Neutrophil (primary cell): ENCODE results near the gene SCNN1B.
"Not testable (repeated sequence)": the region's sequence is repeated elsewhere in the genome, so short reads cannot be mapped to it uniquely, and the experiment has no call there.

Experiments
- H3K27ac ChIP-seq: fragments of 200-600 bp; sonication (generic); 2 replicates; pipeline ENCODE4 v1.5.1; 2016; ENCODE audit warnings: mild to moderate bottlenecking, moderate library complexity
- H3K27me3 ChIP-seq: fragments of 200-600 bp; sonication (generic); 2 replicates; pipeline ENCODE4 v1.6.0; 2016; ENCODE audit warnings: mild to moderate bottlenecking
- H3K36me3 ChIP-seq: fragments of 200-600 bp; sonication (generic); 2 replicates; pipeline ENCODE4 v1.5.1; 2017
- H3K4me1 ChIP-seq, 2 experiments: fragments of 200-600 bp in 1 of 2; sonication (generic) in 1 of 2; 1 replicate in 1 of 2; 2 replicates in 1 of 2; pipeline versions ENCODE4 v1.5.1 to v1.6.1; 2013 to 2016; ENCODE audit warnings: low read depth in 1 of 2, low read length in 1 of 2, mild to moderate bottlenecking in 1 of 2, moderate library complexity in 1 of 2; ENCODE audit not compliant: control insufficient read depth in 1 of 2, insufficient read depth in 1 of 2
- H3K4me3 ChIP-seq, 2 experiments: fragments of 200-600 bp in 1 of 2; sonication (generic) in 1 of 2; 1 replicate in 1 of 2; 2 replicates in 1 of 2; pipeline ENCODE4 v1.5.1; 2013 to 2016; ENCODE audit warnings: low read depth in 1 of 2, low read length in 1 of 2, mild to moderate bottlenecking in 1 of 2, moderate library complexity in 1 of 2
- H3K9me3 ChIP-seq: fragments of 200-600 bp; sonication (generic); 2 replicates; pipeline ENCODE4 v1.5.1; 2016
- CTCF ChIP-seq: fragments of 200-600 bp; sonication (generic); IDR thresholded peaks from 2 replicates; pipeline ENCODE4 v1.5.1; 2016; ENCODE audit warnings: antibody characterized with exemption

Gene SCNN1B

GRCh38 chr16:23378921-23379320, 76.8 kb downstream of the SCNN1B start:
- no peak for TF ChIP-seq CTCF
- Histone ChIP-seq H3K4me3 (no peak overlapping the region), H3K27ac (no peak overlapping the region), H3K27me3 (no peaks in the 10 kb centered on the region), H3K36me3 (no peaks in the 10 kb centered on the region), H3K9me3 (no peaks in the 10 kb centered on the region), H3K4me1 (no peaks in the 10 kb centered on the region)

- H3K4me1 ChIP-seq = no peaks in the 10 kb centered on the region
- TF ChIP-seq CTCF = no peak
- no peaks in the 10 kb centered on the region for H3K36me3 ChIP-seq
- H3K27me3 ChIP-seq = no peaks in the 10 kb centered on the region
- no peak overlapping the region for H3K27ac ChIP-seq
- H3K4me3 ChIP-seq = no peak overlapping the region
- no peaks in the 10 kb centered on the region for H3K9me3 ChIP-seq
Observed at GRCh38 chr16:23379707-23380106, 77.6 kb downstream of the SCNN1B start.

- no peak for TF ChIP-seq CTCF
- no peaks in the 10 kb centered on the region for H3K9me3 ChIP-seq
Observed at GRCh38 chr16:23380501-23380951, 78.4 kb downstream of the SCNN1B start.

DNA sequence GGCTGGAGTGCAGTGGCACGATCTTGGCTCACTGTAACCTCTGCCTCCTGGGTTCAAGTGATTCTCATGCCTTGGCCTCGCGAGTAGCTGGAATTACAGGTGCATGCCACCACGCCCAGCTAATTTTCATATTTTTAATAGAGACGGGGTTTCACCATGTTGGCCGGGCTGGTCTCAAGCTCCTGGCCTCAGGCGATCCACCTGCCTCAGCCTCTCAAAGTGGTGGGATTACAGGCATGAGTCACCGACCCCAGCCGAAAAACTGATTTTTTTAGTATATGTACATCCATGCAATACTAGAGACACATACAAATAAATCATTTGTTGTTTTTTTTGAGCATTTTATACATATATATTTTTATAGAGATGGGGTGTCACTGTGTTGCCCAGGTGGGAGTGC, 79.6 kb downstream of the SCNN1B start:
- not testable (repeated sequence) for H3K36me3 ChIP-seq

More at GRCh38 chr16:23380501-23380951, 78.4 kb downstream of the SCNN1B start:
- Histone ChIP-seq H3K36me3 (no peaks in the 10 kb centered on the region), H3K27ac (no peak overlapping the region), H3K4me1 (no peaks in the 10 kb centered on the region), H3K27me3 (no peaks in the 10 kb centered on the region), H3K4me3 (no peak overlapping the region)

DNA sequence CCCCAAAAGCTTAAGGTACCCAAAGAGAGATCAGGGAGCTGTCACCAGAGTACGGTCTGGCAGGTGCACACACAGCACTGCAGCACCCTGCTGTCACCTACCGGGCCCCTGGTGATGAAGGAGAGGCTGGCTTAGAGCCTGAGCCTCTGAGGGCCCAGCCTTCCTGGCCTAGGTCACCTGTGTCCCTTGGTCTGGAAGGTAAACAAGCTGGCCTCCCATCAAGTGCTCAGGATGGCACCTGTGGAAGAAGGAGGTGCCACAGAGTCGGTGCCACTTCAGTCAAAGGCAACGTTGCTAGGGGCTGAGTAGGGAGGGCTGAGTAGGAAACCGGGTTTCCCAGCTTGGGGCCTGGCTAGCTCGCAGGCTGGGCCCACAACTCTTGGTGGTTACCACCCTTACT, 80.2 kb downstream of the SCNN1B start:
- no peak overlapping the region for H3K4me3 ChIP-seq
- no peaks in the 10 kb centered on the region for H3K36me3 ChIP-seq
- no peaks in the 10 kb centered on the region for H3K4me1 ChIP-seq
- no peak overlapping the region for H3K27ac ChIP-seq
- H3K27me3 ChIP-seq = no peaks in the 10 kb centered on the region
- H3K9me3 ChIP-seq = no peaks in the 10 kb centered on the region
- no peak for TF ChIP-seq CTCF

More for the DNA sequence above, 79.6 kb downstream of the SCNN1B start:
- H3K27me3 ChIP-seq, H3K4me3 ChIP-seq, H3K9me3 ChIP-seq, H3K4me1 ChIP-seq, H3K27ac ChIP-seq: not testable (repeated sequence)

GRCh38 chr16:23383881-23384280, 81.8 kb downstream of the SCNN1B start:
- H3K36me3 ChIP-seq = peaks cover 4% of the 10 kb centered on the region
- no peak overlapping the region for H3K4me3 ChIP-seq
- no peak overlapping the region for H3K27ac ChIP-seq
- TF ChIP-seq CTCF = no peak
- no peaks in the 10 kb centered on the region for H3K27me3 ChIP-seq
- no peaks in the 10 kb centered on the region for H3K4me1 ChIP-seq
- H3K9me3 ChIP-seq = no peaks in the 10 kb centered on the region
